GM18867 (cell line): ENCODE data around the gene BCL7A.
A peak's percentile ranks its signal among the peaks of the same experiment; 100 is the strongest.
"Not testable (repeated sequence)": the region's sequence is repeated elsewhere in the genome, so short reads cannot be mapped to it uniquely, and the experiment has no call there.

Experiments used
- ATAC-seq: cut with Tn5 transposase; IDR thresholded peaks from one replicate; pipeline ENCODE4 v1.9.1; 2021; ENCODE audit warnings: mild to moderate bottlenecking, moderate library complexity; ENCODE audit not compliant: unreplicated experiment

The BCL7A gene

DNA sequence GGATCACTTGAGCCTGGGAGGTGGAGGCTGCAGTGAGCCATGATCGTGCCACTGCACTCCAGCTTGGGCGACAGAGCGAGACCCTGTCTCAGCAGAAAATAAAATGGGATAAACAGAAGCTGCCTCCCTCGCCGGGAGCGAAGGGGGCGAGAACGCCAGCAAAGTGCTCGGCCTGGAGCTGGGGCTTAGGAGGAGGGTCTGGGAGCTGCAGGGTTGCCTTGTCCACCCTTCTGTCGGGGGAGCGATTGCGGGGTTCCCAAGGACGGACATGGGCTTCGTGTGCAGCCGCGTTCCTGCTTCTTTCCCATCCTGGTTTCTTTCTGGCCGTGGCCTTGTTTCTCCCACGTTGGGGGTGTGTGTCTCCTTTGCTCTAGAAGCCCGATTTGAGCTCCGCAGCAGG lies 29.0 kb downstream of the BCL7A start:
- ATAC-seq = no peak

DNA sequence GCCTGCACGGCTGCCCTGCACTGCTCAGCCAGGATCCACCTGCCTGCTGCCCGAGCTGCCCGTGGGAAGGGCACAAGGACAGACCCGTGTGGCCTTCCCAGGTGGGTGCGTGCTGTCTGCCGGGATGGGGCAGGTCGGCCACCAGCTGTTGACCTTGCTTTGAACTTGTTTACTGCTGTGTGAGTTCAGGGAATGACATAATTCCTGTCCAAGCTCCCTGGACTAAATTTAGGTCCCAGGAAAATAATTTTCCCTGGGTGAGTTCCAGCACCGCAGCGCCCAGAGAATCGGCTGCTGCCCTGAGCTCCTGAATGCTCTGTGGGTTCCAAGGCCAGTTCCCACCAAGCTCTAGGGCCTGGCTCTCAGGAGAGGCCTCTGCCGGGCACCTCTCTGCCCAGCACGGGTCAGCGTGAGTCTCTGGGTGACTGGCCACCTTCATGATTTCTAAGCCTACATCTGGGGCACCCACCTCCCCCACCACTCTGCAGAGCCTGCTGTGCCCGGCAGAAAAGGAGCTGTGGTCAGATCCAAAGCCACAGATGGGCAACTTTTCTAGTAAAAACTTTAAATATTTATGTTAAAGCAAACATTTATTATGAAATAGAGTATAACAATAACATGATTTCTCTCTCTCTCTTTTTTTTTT lies 29.7 kb downstream of the BCL7A start:
- ATAC-seq = no peak

GRCh38 chr12:122052285-122052684 lies 30.6 kb downstream of the BCL7A start:
- ATAC-seq = no peak

- no peak for ATAC-seq
Measured at GRCh38 chr12:122054842-122055520, 33.3 kb downstream of the BCL7A start.

DNA sequence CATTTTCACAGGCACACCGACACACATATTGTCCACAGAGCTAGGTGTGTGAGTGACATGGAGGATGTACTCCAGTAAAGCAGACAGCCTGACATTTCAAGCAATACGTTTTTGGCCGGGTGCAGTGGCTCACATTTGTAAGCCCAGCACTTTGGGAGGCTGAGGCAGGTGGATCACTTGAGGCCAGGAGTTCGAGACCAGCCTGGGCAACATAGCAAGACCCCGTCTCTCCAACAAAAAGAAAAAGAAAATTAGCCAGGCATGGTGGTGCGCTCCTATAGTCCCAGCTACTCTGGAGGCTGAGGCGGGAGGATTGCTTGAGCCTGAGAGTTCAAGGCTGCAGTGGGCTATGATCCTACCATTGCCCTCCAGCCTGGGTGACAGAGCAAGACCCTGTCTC lies 34.7 kb downstream of the BCL7A start:
- ATAC-seq = not testable (repeated sequence)

- no peak for ATAC-seq
Measured at GRCh38 chr12:122057007-122057735, 35.5 kb downstream of the BCL7A start.

DNA sequence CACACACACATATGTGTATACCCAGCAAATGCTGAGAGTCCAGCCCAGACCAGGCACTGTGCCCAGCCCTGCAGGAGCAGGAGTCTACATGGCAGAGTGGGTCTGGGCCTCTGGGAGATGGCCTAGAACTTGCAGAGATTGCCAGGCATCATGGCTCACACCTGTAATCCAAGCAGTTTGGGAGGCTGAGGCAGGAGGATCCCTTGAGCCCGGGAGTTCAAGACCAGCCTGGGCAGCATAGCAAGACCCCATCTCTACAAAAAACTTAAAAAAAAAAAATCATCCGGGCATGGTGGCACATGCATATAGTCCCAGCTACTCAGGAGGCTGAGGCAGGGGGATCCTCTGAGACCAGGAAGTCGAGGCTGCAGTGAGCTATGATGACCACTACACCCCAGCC lies 36.1 kb downstream of the BCL7A start:
- no peak for ATAC-seq

DNA sequence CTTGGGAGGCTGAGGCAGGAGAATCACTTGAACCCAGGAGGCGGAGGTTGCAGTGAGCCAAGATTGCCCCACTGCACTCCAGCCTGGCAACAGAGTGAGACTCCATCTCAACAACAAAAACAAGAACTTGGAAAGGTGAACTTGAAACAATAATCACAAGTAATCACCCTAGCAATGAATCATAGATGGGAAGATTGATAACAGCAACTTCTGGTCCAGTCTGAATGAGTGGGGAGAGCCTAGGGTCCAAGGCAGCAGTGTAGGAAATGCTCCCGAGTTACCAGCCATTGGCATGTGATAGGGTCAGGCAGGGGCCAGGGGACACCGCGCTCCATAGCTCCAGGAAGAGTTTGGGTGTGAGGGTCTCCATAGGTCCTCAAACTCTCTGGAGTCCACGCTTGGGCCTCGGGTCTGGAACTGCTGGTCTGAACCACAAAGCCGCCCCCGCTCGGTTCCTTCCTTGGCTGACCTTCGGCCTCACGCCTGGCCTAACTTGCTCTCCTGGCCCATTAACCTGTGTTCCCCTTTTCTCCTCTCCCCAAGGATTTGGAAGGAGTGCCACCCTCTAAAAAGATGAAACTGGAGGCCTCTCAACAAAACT lies 37.0 kb downstream of the BCL7A start:
- no peak for ATAC-seq

DNA sequence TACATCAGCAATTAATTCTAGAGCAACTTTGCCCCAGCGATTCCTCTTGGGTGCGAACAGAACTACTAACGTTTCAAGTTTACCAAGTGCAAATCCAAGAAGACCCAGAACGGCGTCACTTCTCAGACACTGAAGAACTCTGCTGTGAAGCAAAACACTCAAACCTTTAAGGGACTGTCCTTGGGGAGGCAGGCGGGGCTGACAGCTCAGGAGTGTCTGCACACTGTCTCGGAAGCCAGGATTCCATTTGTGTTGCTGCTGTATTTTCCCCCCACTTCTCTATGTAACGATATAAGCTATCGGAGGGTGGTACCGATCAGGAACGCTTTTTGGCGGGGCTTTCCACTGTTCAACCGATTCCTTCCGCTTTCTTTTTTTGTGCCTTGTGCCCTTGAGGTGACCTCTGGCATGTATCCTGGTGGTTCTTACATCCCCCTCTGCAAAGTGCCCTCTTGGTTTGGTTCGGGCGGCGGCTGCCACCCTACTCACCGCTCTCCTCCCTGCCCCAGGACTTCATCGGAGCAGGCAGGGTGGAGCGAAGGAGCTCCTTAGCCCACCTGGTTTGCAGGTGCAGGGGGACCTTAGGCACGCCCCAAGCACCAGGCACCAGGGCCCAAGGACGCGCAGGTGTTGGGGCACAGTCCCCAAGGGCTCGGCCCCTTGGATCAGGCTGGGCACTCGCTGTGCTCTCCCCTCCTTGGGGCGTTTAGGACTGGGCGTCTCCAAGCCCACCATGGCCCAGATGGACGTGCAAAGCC lies 37.7 kb downstream of the BCL7A start:
- no peak for ATAC-seq

- no peak for ATAC-seq
Measured at GRCh38 chr12:122060081-122060501, 38.4 kb downstream of the BCL7A start.

GRCh38 chr12:122061253-122061652 lies 39.6 kb downstream of the BCL7A start:
- no peak for ATAC-seq

- no peak for ATAC-seq
Measured at GRCh38 chr12:122062832-122063693, 41.4 kb downstream of the BCL7A start.

DNA sequence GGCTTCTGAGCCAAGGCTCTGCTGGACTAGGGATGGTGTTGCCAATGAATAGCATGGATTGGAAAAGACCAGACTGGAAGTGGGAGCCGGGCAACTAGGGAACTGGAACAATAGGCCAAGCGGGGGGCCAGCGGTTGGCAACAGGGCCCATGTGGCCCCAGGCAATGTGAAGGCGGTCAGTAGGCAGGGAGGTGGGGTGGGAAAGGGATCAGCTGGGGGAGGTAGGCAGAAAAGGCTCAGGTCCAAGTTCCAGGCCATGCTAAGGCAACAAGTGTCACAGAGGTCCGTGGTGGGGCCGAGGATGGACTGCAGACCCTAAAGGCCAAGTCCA lies 42.0 kb downstream of the BCL7A start:
- ATAC-seq = no peak

DNA sequence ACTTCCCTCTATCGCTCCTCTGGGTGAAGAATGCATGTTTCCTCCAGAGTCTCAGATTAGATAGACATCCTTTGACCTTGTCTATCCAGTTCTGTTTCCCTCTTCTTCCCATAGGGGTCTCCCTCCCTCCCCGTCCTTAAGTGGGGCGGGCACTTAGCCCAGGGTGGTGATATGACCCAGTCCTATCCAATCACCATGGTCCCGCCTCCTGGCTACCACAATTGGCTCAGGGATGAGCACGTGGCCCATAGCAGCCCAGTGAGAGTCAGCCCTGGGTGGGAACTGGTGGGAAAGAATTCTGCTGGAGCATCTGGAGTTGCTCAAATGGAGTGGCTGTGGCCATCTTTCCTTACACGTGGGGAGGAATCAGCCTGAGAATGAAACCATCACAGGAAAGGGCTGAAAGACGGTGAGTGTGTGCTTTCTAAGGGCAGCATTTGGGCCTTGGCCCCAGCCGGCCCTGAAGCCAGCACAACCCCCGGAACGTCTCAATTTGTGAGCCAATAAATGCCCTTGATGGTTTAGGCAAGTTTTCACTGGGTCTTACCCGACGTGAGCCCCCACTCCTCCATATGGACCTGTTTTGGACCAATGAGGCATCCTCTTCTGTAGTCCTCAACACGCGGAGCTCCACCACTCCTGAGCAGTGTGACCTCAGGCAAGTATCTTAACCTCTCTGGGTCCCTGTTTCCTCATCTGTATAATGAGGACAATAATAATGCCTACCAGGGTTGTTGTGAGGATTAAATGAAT lies 42.5 kb downstream of the BCL7A start:
- no peak for ATAC-seq

DNA sequence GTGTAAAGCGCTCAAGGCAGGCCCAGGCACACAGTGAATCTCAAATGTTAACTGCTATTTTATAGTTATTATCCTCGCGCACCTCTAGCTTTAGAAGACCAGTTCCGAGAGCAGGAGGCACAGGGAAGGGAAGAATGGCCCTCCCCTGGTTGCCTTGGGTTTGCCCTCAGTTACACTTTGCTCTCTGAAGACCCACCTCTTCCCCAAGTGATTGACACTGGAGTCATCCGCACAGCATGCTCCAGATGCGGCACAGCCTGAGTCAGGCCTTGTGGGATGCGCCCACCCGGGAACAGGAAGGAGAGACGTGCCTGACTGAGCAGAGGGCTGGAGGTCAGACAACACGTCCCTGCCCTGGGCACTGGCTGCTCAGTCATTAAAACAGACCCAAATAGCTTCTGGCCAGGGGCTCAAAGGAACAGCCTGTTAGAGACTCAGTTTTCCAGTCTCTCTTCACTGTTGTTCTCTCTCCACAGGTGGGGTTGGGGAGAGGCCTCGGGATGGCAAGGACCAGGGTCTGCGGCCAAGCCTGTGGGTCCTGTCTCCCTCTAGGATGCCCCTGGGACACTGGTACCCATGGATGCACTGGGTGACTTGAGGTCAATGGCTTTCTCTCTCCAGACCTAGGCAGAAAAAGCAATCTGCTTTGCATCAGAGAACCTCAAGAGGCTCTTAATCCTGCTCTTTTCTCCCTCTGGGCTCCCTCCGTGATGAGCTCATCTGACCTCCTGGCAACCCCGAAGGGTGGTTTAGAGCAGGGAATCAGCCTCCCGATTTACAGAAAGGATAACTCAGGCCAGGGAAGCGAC lies 43.3 kb downstream of the BCL7A start:
- ATAC-seq = no peak

DNA sequence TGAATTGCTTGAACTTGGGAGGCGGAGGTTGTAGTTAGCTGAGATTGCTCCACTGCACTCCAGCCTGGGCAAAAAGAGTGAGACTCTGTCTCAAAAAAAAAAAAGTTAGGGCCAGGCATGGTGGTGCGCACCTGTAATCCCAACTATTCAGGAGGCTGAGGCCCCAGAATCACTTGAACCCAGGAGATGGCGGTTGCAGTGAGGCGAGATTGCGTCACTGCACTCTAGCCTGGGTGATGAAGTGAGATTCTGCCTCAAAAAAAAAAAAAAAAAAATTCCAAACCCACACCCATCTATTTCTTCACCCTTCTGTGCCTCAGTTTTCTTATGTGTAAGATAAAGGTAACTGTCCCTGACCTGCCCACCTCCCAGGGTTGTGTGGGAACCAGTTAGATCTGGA lies 45.9 kb downstream of the BCL7A start:
- ATAC-seq = no peak

GRCh38 chr12:122067966-122068365 lies 46.3 kb downstream of the BCL7A start:
- peak; percentile 89 for ATAC-seq
